GM10248 (cell line): ENCODE measurements around the gene GALNT8.

Source experiments
- CTCF ChIA-PET: fragments of 300-600 bp; sonication (Branson Sonifier 250); formaldehyde crosslinking; extraction: SDS; loops from one replicate; lab custom pipeline; 2021; ENCODE audit warnings: antibody characterized with exemption; lab: Yijun Ruan, JAX
- POLR2A ChIA-PET: fragments of 350-650 bp; sonication (Branson Sonifier 250); formaldehyde crosslinking; extraction: SDS; loops from one replicate; lab custom pipeline; 2020; ENCODE audit warnings: antibody characterized with exemption; lab: Yijun Ruan, JAX
- DNase-seq: peaks from one replicate; pipeline ENCODE4 v3.0.0; 2012; ENCODE audit errors: extremely low spot score
- CTCF ChIP-seq: IDR thresholded peaks from 2 replicates; pipeline ENCODE4 v1.5.1; 2012; ENCODE audit warnings: mild to moderate bottlenecking, low read depth; ENCODE audit errors: extremely low read depth, missing control alignments, control extremely low read depth

The GALNT8 gene

GRCh38 chr12:4784404-4785054, 64.3 kb downstream of the GALNT8 start:
- CTCF ChIA-PET: no interaction called here
- TF ChIP-seq CTCF: no peak
- no peak for DNase-seq
- POLR2A ChIA-PET: no interaction called here

- ChIA-PET CTCF (no interaction called here), POLR2A (no interaction called here)
- DNase-seq: no peak
- TF ChIP-seq CTCF: no peak
Measured at GRCh38 chr12:4786795-4787194, 66.6 kb downstream of the GALNT8 start.

GRCh38 chr12:4787965-4788364, 67.8 kb downstream of the GALNT8 start:
- ChIA-PET POLR2A (no interaction called here), CTCF (no interaction called here)
- DNase-seq: no peak
- no peak for TF ChIP-seq CTCF

- ChIA-PET POLR2A (no interaction called here), CTCF (interaction anchor here (1.8 kb wide), 1 partner anchor 59 kb away, joined by 5 read pairs; no protein-coding TSS in a partner anchor)
Measured at GRCh38 chr12:4789776-4790175, 69.6 kb downstream of the GALNT8 start.

DNA sequence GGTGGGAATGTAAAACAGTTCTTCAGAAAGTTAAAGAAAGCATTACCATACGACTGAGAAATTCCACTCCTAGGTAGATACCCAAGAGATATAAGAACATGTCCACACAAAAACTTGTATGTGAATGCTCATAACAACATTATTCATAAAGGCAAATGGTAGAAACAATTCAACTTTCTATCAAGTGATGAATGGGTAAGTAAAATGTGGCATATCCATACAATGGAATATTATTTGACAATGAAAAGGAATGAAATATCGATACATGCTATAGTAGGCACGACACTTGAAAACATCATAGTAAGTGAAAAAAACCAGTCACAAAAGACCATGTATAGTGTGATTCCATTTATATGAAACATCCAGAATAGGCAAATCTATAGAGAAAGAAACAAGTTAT, 71.3 kb downstream of the GALNT8 start:
- CTCF ChIA-PET: no interaction called here

More at GRCh38 chr12:4789776-4790175, 69.6 kb downstream of the GALNT8 start:
- no peak for TF ChIP-seq CTCF
- DNase-seq: no peak

DNA sequence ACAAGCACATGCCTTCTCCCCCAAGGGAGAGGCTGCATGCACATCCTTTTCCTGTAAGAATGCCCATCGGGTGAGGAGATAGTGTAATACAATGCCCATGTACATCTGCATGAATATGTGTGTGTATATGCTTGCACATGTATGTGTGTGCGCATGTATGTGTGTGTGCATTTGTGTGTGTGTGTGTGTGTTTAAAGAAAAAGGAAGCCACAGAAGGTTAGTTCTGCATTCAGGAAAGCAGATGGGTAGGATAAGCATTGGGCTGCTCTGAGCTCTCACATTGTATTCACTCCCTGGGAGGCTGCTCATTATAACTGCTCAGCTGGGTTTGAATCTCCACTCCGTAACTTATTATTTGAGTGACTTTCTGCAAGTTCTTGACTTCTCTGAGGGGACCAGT, 74.3 kb downstream of the GALNT8 start:
- POLR2A ChIA-PET: no interaction called here
- no peak for DNase-seq
- CTCF ChIA-PET: no interaction called here
- no peak for TF ChIP-seq CTCF

More for the DNA sequence above, 71.3 kb downstream of the GALNT8 start:
- POLR2A ChIA-PET: no interaction called here
- DNase-seq: no peak
- TF ChIP-seq CTCF: no peak
